Measurements from ENCODE around the gene CCDC80. TPM values are rescaled to one million over a fixed set of nuclear protein-coding genes. Genes with fewer than 3 reads are reported as not detected.

CCDC80 gene
- total RNA-seq, 1 donor from 2014 or later: 3.7 TPM

- Mint-ChIP-seq H3K36me3 (ENCODE audit: low read depth, unreplicated experiment) (no peaks in the 10 kb centered on the region), H3K9me3 (ENCODE audit: unreplicated experiment) (no peaks in the 10 kb centered on the region), H3K27ac (ENCODE audit: unreplicated experiment) (no peak overlapping the region), H3K27me3 (ENCODE audit: unreplicated experiment) (no peaks in the 10 kb centered on the region), H3K4me3 (ENCODE audit: unreplicated experiment) (no peak overlapping the region), H3K4me1 (ENCODE audit: unreplicated experiment) (peaks cover 6% of the 10 kb centered on the region)
- no peak for DNase-seq (ENCODE audit: low spot score)
- no peak for TF ChIP-seq CTCF (IDR thresholded peaks at IDR 0.05; ENCODE audit: unreplicated experiment)
These were observed 17.7 kb downstream of the CCDC80 start for GRCh38 chr3:112623213-112623612.

DNA sequence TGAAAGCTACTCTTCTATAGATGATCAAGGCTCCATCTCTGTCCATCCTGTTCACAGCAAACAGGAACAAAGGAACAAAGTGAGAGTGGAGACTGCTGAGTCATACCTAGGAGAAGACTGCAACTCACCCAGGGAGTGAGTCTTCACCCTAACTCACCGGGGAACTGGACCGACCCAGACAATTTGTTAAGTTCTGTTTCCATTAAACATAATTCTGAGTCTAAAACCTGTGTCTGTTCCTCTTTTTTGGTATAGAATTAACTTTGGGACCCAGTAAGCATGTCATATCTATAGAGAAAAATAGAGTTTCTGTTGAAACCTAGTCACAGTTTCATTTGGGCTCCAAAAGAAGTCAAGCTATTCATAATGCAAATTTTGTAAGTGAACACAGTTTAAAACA, 21.6 kb downstream of the CCDC80 start:
- no peaks in the 10 kb centered on the region for H3K9me3 Mint-ChIP-seq (ENCODE audit: unreplicated experiment)
- DNase-seq (ENCODE audit: low spot score): no peak
- no peak overlapping the region for H3K4me3 Mint-ChIP-seq (ENCODE audit: unreplicated experiment)
- H3K27me3 Mint-ChIP-seq (ENCODE audit: unreplicated experiment): no peaks in the 10 kb centered on the region
- no peak for TF ChIP-seq CTCF (IDR thresholded peaks at IDR 0.05; ENCODE audit: unreplicated experiment)
- H3K27ac Mint-ChIP-seq (ENCODE audit: unreplicated experiment): no peak overlapping the region
- H3K36me3 Mint-ChIP-seq (ENCODE audit: low read depth, unreplicated experiment): no peaks in the 10 kb centered on the region
- peaks cover 15% of the 10 kb centered on the region for H3K4me1 Mint-ChIP-seq (ENCODE audit: unreplicated experiment)

DNA sequence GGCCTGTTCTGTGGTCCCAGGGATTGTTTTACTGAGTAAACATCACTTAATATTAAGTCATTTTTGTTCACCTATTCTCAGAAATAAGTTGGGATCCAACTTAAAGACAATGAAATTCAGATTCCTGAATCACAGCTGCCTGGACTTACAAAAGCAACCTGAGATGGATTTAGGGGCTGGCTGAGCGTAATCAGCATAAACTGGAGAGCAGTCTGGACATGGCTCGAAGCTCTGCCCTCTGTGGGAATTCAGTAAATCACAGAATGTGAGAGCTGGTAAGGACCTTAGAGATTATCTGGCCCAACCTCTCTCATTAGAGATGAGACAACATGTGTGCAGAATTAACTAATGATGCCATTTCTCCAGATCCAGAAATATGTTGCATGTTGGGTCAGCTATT, 23.7 kb downstream of the CCDC80 start:
- Mint-ChIP-seq H3K4me1 (ENCODE audit: unreplicated experiment) (peaks cover 15% of the 10 kb centered on the region), H3K36me3 (ENCODE audit: low read depth, unreplicated experiment) (no peaks in the 10 kb centered on the region), H3K4me3 (ENCODE audit: unreplicated experiment) (no peak overlapping the region), H3K9me3 (ENCODE audit: unreplicated experiment) (no peaks in the 10 kb centered on the region), H3K27me3 (ENCODE audit: unreplicated experiment) (no peaks in the 10 kb centered on the region), H3K27ac (ENCODE audit: unreplicated experiment) (no peak overlapping the region)
- DNase-seq (ENCODE audit: low spot score): no peak
- no peak for TF ChIP-seq CTCF (IDR thresholded peaks at IDR 0.05; ENCODE audit: unreplicated experiment)

- Mint-ChIP-seq H3K9me3 (ENCODE audit: unreplicated experiment) (no peaks in the 10 kb centered on the region), H3K27me3 (ENCODE audit: unreplicated experiment) (no peaks in the 10 kb centered on the region), H3K36me3 (ENCODE audit: low read depth, unreplicated experiment) (no peaks in the 10 kb centered on the region), H3K4me1 (ENCODE audit: unreplicated experiment) (peaks cover 15% of the 10 kb centered on the region), H3K4me3 (ENCODE audit: unreplicated experiment) (no peak overlapping the region), H3K27ac (ENCODE audit: unreplicated experiment) (peak overlapping the region; percentile 87)
- no peak for DNase-seq (ENCODE audit: low spot score)
- TF ChIP-seq CTCF (IDR thresholded peaks at IDR 0.05; ENCODE audit: unreplicated experiment): no peak
These were observed 24.8 kb downstream of the CCDC80 start for GRCh38 chr3:112615989-112616731.

DNA sequence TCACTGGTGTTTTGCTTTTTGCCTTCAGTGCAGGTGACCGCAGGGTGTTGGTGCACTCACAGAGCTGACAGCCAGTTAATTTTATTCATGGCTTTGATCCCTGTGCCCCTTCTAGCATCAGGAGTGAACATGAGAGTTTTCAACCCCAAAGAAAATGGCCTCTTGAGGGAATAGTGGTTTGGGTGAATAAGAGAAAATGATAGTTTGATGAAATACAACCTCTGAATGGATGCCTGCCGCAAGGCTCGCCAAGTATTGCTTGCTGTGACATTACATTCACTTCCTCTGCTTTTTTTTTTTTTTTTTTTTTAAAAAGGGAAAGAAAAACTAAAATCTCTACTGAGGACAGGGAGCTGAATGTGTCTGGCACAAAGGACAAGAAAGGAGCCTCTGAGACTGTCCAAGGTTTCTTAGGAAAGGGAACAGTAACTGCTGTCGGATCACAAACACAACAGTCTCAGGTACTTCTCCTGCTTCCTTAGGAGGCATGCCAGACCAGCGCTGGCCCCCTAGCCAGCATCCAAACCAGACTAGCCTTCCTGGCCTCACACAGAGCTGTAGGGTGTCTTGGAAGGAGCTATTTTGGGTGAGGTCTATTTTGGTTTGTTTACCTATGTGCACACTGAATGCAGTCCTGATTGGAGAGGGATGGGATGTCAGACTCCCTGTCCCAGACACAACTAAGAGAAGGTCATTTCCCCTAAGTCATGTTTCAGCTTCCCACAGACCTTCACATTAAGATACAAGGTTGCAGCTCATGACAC, 29.0 kb downstream of the CCDC80 start:
- H3K27ac Mint-ChIP-seq (ENCODE audit: unreplicated experiment): no peak overlapping the region
- H3K4me1 Mint-ChIP-seq (ENCODE audit: unreplicated experiment): peaks cover 21% of the 10 kb centered on the region
- no peaks in the 10 kb centered on the region for H3K27me3 Mint-ChIP-seq (ENCODE audit: unreplicated experiment)
- no peaks in the 10 kb centered on the region for H3K9me3 Mint-ChIP-seq (ENCODE audit: unreplicated experiment)
- no peak for DNase-seq (ENCODE audit: low spot score)
- no peaks in the 10 kb centered on the region for H3K36me3 Mint-ChIP-seq (ENCODE audit: low read depth, unreplicated experiment)
- TF ChIP-seq CTCF (IDR thresholded peaks at IDR 0.05; ENCODE audit: unreplicated experiment): no peak
- no peak overlapping the region for H3K4me3 Mint-ChIP-seq (ENCODE audit: unreplicated experiment)
